GM15510 (cell line): Measurements from ENCODE around the gene CEP68.

Source experiments
- POLR2A ChIP-seq: IDR thresholded peaks from 3 replicates; pipeline ENCODE4 v1.6.1; 2011; ENCODE audit warnings: borderline replicate concordance; ENCODE audit not compliant: insufficient read length; ENCODE audit errors: extremely low read depth

The CEP68 gene

DNA sequence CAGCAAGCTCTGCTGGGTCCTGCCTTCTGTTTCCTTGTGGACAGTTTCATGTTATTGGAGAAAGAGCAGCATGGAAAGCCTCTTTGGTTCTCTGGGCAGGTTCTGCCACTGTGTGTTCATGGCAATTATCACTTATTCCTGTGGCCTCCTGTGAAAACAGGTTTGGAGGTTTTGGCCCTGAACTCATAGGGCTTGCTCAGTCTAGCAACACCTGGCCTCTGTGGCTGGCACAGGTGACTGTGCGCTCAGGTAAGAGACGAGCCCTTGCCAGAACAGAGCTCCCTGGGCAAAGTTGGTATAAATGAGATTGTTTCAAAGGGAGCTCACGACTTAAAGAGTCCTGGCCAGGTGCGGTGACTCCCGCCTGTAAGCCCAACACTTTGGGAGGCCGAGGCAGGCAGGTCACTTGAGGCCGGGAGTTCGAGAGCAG, 5.7 kb downstream of the CEP68 start:
- no peak for TF ChIP-seq POLR2A

GRCh38 chr2:65062843-65063825, 6.9 kb downstream of the CEP68 start:
- no peak for TF ChIP-seq POLR2A

- TF ChIP-seq POLR2A, result no peak
Observed at GRCh38 chr2:65064728-65065552, 8.7 kb downstream of the CEP68 start.

DNA sequence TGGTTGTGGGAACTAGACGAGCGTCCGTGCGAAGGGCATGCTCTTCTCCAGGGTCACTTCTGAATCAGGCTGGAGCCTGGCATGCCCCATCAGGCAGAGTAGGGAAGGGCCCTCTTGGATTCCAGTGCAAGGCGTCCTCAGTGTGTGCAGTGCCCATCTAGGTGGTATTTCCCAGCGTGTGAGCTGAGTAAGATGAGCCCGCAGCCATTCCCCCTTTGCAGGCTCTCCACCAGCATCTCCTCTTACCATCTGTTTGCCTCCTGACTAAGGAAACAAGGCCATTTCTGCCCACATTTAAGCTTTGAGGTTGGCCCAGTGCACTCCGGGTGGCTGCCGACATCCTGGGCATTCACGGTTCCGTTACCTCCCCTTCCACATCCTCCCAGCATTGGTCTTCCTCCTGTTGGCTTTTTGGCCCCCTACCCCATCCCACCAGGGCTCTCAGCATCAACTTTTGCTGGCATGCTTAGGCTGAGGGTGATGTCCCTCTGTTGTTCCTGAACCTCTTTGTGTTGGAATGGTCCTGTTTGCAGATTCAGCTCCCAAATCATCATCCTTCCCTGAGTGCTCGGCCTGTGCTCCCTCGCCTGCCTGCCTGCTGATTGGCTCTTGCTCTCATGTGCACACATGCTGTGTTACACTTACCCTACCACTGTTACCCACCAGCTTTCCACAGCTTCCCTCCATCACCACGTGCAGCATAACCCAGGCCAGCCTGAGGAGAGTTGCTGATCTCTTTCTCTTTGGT, 11.8 kb downstream of the CEP68 start:
- TF ChIP-seq POLR2A, result no peak

- no peak for TF ChIP-seq POLR2A
Observed at GRCh38 chr2:65069439-65069824, 13.2 kb downstream of the CEP68 start.

GRCh38 chr2:65070172-65070830, 14.1 kb downstream of the CEP68 start:
- no peak for TF ChIP-seq POLR2A

- TF ChIP-seq POLR2A, result no peak
Observed at GRCh38 chr2:65070856-65071255, 14.6 kb downstream of the CEP68 start.

DNA sequence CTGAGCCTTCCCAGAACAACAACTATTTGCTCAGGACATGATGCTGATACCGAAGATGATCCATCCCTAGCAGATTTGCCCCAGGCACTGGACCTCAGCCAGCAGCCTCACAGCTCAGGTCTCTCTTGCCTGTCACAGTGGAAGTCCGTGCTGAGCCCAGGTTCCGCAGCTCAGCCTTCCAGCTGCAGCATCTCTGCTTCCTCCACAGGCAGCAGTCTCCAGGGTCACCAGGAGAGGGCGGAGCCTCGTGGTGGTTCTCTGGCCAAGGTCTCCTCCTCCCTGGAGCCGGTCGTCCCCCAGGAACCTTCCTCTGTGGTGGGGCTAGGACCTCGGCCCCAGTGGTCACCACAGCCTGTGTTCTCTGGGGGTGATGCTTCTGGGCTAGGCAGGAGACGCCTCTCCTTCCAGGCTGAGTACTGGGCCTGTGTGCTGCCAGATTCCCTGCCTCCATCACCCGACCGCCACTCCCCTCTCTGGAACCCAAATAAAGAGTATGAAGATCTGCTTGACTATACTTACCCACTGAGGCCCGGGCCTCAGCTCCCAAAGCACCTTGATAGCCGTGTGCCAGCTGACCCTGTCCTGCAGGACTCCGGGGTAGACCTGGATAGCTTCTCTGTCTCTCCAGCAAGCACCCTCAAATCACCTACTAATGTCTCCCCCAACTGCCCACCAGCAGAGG, 15.4 kb downstream of the CEP68 start:
- TF ChIP-seq POLR2A, result no peak

- TF ChIP-seq POLR2A, result no peak
Observed at GRCh38 chr2:65072181-65072970, 16.2 kb downstream of the CEP68 start.

DNA sequence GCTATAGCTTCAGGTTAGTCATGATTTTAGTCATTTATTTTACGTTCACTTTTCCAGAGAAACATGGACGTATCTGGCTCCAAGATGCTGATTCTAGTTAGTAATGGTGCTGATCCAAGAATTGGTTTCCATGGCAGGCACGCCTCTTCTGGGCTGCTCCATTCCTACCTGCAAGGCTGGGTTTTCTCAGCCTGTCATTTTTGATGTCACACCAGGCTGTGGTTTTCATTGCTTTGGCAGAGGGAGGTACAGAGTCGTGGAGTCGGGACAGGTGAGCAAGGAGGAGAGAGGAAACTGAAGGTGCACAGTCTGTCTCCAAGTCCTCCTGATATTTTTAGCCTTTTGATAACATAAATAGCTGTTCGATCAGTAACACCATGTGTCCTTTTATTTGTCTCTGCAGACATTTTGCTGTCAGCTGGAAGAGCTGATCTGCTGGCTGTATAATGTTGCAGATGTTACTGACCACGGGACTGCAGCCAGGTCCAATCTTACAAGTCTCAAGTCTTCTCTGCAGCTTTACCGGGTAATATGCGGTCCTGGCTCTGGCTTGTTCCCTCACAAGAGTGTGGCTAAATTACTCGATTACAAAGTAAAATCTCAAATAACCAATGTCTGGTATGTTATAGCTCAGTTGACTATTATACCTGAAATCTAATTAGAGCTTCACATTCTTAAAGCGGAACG, 17.8 kb downstream of the CEP68 start:
- no peak for TF ChIP-seq POLR2A

- no peak for TF ChIP-seq POLR2A
Observed at GRCh38 chr2:65075176-65075575, 19.0 kb downstream of the CEP68 start.

GRCh38 chr2:65075605-65076344, 19.6 kb downstream of the CEP68 start:
- no peak for TF ChIP-seq POLR2A
